Mesendoderm (in vitro differentiated cells): Measurements from ENCODE around the gene SERINC4. TPM values are rescaled to one million over a fixed set of nuclear protein-coding genes. Genes with fewer than 3 reads are reported as not detected.

Experiments used
- small RNA-seq: library from polyadenylated mRNA; stranded (forward); fragments of <200 nt; extraction: miRNeasy Mini kit (QIAGEN cat#:217004); gene quantifications from one replicate; pipeline ENCODE3, GENCODE V24; 2013; ENCODE audit not compliant: insufficient read depth

Gene SERINC4

Small RNA genes within 50 kb of the gene (small RNA-seq; reads per million reads assigned to genes)
- not detected for gene MIR1282
